K562 (cell line): ENCODE measurements around the gene ASB6. TPM values are rescaled to one million over a fixed set of nuclear protein-coding genes. Genes with fewer than 3 reads are reported as not detected.

Experiments used
- ATAC-seq: fragments of 200-7000 bp; cut with Tn5 transposase; 3 replicates; pipeline ENCODE4 v1.9.1; 2020; ENCODE audit warnings: moderate library complexity
- BruUV-seq: library from RNA; stranded (reverse); fragments of 400-500 nt; replicated peaks from 2 replicates; lab custom pipeline; 2021; lab: Mats Ljungman, UMichigan
- CTCF ChIA-PET: fragments of 300-600 bp; formaldehyde crosslinking; extraction: SDS; loops from one replicate; lab custom pipeline; 2021; ENCODE audit warnings: low intra/inter-chr PET ratio; lab: Yijun Ruan, JAX
- POLR2A ChIA-PET: fragments of 300-600, 350-650 bp; sonication (Branson Sonifier 250); formaldehyde crosslinking; extraction: SDS; loops from one replicate; lab custom pipeline; 2021; ENCODE audit warnings: antibody characterized with exemption, inconsistent platforms; lab: Yijun Ruan, JAX
- DNase-seq, 4 experiments: peaks; one replicate each; pipeline versions ENCODE4 v3.0.0 to v3.0.0-alpha.2; 2011 to 2018; ENCODE audit warnings: low spot score in 3 of 4, mixed read lengths in 3 of 4; ENCODE audit errors: extremely low read depth in 1 of 4
- FAIRE-seq: peaks from 2 replicates; lab custom pipeline; 2011; peaks lifted over from hg19 to GRCh38; lab: Jason Lieb, UNC
- H2AFZ ChIP-seq: 2 replicates; pipeline ENCODE4 v1.6.0; 2011; ENCODE audit warnings: low read depth, low read length, control low read depth, inconsistent platforms
- H3K27ac ChIP-seq: fragments of 200-600 bp; 3 replicates; pipeline ENCODE4 v1.8.0; 2011; ENCODE audit warnings: low read depth, mild to moderate bottlenecking, control low read depth, inconsistent platforms, low read length, moderate library complexity, mixed read lengths; ENCODE audit errors: extremely low read depth
- H3K27me3 ChIP-seq, 2 experiments: fragments of 300-600 bp in 1 of 2; 2 replicates in 1 of 2; 3 replicates in 1 of 2; pipeline versions ENCODE4 v1.6.0 to v1.8.0; 2011; ENCODE audit warnings: inconsistent platforms in 2 of 2, low read length in 2 of 2, mild to moderate bottlenecking in 1 of 2, mixed read lengths in 1 of 2, moderate library complexity in 1 of 2; ENCODE audit not compliant: control insufficient read depth in 2 of 2, insufficient read depth in 2 of 2
- H3K36me3 ChIP-seq: fragments of 300-600 bp; 3 replicates; pipeline ENCODE4 v1.8.0; 2011; ENCODE audit warnings: mild to moderate bottlenecking, low read length, inconsistent platforms; ENCODE audit not compliant: control insufficient read depth, insufficient read depth
- H3K4me1 ChIP-seq, 2 experiments: fragments of 200-600 bp in 1 of 2; replicated peaks in 1 of 2; 2 replicates in 1 of 2; 3 replicates in 1 of 2; pipeline versions ENCODE4 v1.5.1 to v1.8.0; 2011; ENCODE audit warnings: inconsistent platforms in 2 of 2, low read length in 2 of 2, mild to moderate bottlenecking in 1 of 2, mixed read lengths in 1 of 2, moderate library complexity in 1 of 2; ENCODE audit not compliant: control insufficient read depth in 2 of 2, insufficient read depth in 2 of 2
- H3K4me2 ChIP-seq: 2 replicates; pipeline ENCODE4 v1.6.1; 2011; ENCODE audit warnings: low read length, control low read depth, inconsistent platforms, mixed read lengths; ENCODE audit not compliant: insufficient read depth
- H3K4me3 ChIP-seq: fragments of 200-600 bp; sonication (generic), shearing (Covaris generic); 2 replicates; pipeline ENCODE4 v1.5.1; 2016; ENCODE audit warnings: control low read depth, inconsistent platforms
- H3K79me2 ChIP-seq: fragments of 200-600 bp; 3 replicates; pipeline ENCODE4 v1.8.0; 2011; ENCODE audit warnings: low read length, inconsistent platforms; ENCODE audit not compliant: control insufficient read depth, insufficient read depth
- H3K9ac ChIP-seq, 2 experiments: 2 replicates each; pipeline versions ENCODE4 v1.6.0 to v1.6.1; 2011; ENCODE audit warnings: low read depth in 2 of 2, low read length in 2 of 2, control low read depth in 1 of 2, inconsistent platforms in 1 of 2, mild to moderate bottlenecking in 1 of 2, mixed read lengths in 1 of 2; ENCODE audit not compliant: insufficient read depth in 1 of 2
- H3K9me1 ChIP-seq: one replicate; pipeline ENCODE4 v1.6.0; 2011; ENCODE audit warnings: inconsistent platforms, mild to moderate bottlenecking, low read length, moderate library complexity; ENCODE audit not compliant: control insufficient read depth, insufficient read depth
- H3K9me3 ChIP-seq: replicated peaks from 2 replicates; pipeline ENCODE4 v1.5.1; 2011; ENCODE audit warnings: low read depth, low read length, inconsistent platforms; ENCODE audit not compliant: control insufficient read depth, insufficient read depth
- H4K20me1 ChIP-seq: replicated peaks from 2 replicates; pipeline ENCODE4 v1.6.1; 2011; ENCODE audit warnings: low read length, inconsistent platforms, mixed read lengths; ENCODE audit not compliant: control insufficient read depth, insufficient read depth
- PHF21A ChIP-seq: fragments of 450-650 bp; IDR thresholded peaks from 2 replicates; pipeline ENCODE4 v1.6.1; 2017; ENCODE audit warnings: low read depth, borderline replicate concordance
- ZNF696 ChIP-seq: fragments of 250-450 bp; sonication (Bioruptor Pico); conservative IDR thresholded peaks from 2 replicates; pipeline ENCODE4 v1.4.0; 2020; ENCODE audit warnings: mild to moderate bottlenecking, moderate library complexity
- WGBS: fragments of 100-300 bp; shearing (Covaris generic); methylation state at CpG from one replicate; pipeline ENCODE4 v1.1.6; 2016; ENCODE audit warnings: low coverage, mixed read lengths; ENCODE audit not compliant: insufficient coverage; ENCODE audit errors: missing lambda C conversion rate; 5-methylcytosine and 5-hydroxymethylcytosine counted together
- in situ Hi-C: fragments of 300-500 bp; cut with MboI; formaldehyde crosslinking; loops from 4 replicates; pipeline ENCODE4 v1.15.0; 2018; ENCODE audit warnings: inconsistent platforms, mixed read lengths
- intact Hi-C: fragments of 100-400 bp; cut with micrococcal nuclease; formaldehyde crosslinking; loops from 2 replicates; pipeline ENCODE4 v1.14.2; 2022
- polyA plus RNA-seq, 8 experiments: library from polyadenylated mRNA; depleted of rRNA in 4 of 8; stranded (reverse) in 5 of 8; unstranded in 3 of 8; fragments of >200 nt; fragmentation: Nextera tagmentation in 2 of 8; fragmentation: Illumina TruSeq in 1 of 8; extraction: Ambion mirVana in 2 of 8; extraction: Trizol in 1 of 8; gene quantifications; 2 replicates each; pipeline versions ENCODE4 v1.2.1 to v1.2.3, GENCODE V29; 2011 to 2014; ENCODE audit warnings: inconsistent platforms in 1 of 8, missing spikeins in 1 of 8
- total RNA-seq, 7 experiments: library from RNA; depleted of rRNA in 6 of 7; stranded (reverse); fragments of >200 nt in 6 of 7; fragmentation: Illumina TruSeq in 2 of 7; extraction: Trizol in 2 of 7; gene quantifications; 2 replicates each; pipeline versions ENCODE4 v1.2.1 to v1.2.3, GENCODE V29; 2011 to 2021; ENCODE audit warnings: low replicate concordance in 1 of 7
- TF ChIP-seq, protein P1 (sequence below): sonication (generic); formaldehyde crosslinking; IDR thresholded peaks from 2 replicates; pipeline ENCODE4 v1.8.1; 2023; ENCODE audit warnings: missing genetic modification reagents, mild to moderate bottlenecking, borderline replicate concordance
- TF ChIP-seq, protein P2 (sequence below): sonication (generic); IDR thresholded peaks from 2 replicates; pipeline ENCODE4 v1.6.1; 2016

ASB6 gene
- total and polyA plus RNA-seq, 9 of the 15 experiments (the other 6 are each of a cell fraction or from before 2014, with no cell fraction given), result 0.92 to 17.8 (median 11.3) TPM

DNA sequence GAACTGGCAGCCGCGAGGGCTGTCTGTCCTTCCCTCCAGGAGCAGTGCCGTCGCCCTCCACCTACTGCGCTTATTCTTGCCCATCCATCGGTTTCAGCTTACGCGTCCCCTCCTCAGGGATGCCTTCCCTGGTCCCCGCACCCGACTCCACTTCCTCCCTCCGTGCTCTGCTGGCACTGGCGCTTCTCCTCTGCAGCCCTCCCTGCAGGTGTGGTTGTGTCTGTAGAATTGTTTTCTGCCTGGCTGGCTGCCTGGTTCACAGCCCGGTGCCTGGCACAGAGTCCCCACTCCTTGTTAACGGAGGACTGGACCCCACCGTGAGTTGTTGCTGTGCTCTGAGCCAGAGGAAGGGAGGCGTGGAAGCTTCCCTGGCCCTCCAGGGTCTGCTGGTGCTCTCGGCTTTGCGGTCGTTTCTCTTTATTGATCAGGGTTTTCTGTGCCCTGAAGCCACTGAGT lies 10.2 kb downstream of the ASB6 start:
- H3K4me3 ChIP-seq, result no peak overlapping the region
- H3K9ac ChIP-seq, result peak overlapping the region in 1 of 2 experiments; percentile 68; a peak in 1 of 4 replicates
- CTCF ChIA-PET, result no interaction called here
- H4K20me1 ChIP-seq, result peaks cover 61% of the 10 kb centered on the region
- FAIRE-seq, result no peak
- no peaks in the 10 kb centered on the region for H3K9me1 ChIP-seq
- no peaks in the 10 kb centered on the region for H3K9me3 ChIP-seq
- DNase-seq, result no peak
- H3K4me2 ChIP-seq, result no peak overlapping the region
- no peak for TF ChIP-seq PHF21A
- TF ChIP-seq, protein P1, sequence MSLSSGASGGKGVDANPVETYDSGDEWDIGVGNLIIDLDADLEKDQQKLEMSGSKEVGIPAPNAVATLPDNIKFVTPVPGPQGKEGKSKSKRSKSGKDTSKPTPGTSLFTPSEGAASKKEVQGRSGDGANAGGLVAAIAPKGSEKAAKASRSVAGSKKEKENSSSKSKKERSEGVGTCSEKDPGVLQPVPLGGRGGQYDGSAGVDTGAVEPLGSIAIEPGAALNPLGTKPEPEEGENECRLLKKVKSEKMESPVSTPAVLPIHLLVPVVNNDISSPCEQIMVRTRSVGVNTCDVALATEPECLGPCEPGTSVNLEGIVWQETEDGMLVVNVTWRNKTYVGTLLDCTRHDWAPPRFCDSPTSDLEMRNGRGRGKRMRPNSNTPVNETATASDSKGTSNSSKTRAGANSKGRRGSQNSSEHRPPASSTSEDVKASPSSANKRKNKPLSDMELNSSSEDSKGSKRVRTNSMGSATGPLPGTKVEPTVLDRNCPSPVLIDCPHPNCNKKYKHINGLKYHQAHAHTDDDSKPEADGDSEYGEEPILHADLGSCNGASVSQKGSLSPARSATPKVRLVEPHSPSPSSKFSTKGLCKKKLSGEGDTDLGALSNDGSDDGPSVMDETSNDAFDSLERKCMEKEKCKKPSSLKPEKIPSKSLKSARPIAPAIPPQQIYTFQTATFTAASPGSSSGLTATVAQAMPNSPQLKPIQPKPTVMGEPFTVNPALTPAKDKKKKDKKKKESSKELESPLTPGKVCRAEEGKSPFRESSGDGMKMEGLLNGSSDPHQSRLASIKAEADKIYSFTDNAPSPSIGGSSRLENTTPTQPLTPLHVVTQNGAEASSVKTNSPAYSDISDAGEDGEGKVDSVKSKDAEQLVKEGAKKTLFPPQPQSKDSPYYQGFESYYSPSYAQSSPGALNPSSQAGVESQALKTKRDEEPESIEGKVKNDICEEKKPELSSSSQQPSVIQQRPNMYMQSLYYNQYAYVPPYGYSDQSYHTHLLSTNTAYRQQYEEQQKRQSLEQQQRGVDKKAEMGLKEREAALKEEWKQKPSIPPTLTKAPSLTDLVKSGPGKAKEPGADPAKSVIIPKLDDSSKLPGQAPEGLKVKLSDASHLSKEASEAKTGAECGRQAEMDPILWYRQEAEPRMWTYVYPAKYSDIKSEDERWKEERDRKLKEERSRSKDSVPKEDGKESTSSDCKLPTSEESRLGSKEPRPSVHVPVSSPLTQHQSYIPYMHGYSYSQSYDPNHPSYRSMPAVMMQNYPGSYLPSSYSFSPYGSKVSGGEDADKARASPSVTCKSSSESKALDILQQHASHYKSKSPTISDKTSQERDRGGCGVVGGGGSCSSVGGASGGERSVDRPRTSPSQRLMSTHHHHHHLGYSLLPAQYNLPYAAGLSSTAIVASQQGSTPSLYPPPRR, result no peak
- TF ChIP-seq, protein P2, sequence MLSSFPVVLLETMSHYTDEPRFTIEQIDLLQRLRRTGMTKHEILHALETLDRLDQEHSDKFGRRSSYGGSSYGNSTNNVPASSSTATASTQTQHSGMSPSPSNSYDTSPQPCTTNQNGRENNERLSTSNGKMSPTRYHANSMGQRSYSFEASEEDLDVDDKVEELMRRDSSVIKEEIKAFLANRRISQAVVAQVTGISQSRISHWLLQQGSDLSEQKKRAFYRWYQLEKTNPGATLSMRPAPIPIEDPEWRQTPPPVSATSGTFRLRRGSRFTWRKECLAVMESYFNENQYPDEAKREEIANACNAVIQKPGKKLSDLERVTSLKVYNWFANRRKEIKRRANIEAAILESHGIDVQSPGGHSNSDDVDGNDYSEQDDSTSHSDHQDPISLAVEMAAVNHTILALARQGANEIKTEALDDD, result no peak
- no peak for TF ChIP-seq ZNF696 (CRISPR knock-in tag)
- TF ChIP-seq, all 486 proteins: peak for 0
- WGBS, result 95% methylated on average over 14 of the region's 19 CpGs
- peaks cover 66% of the 10 kb centered on the region for H3K79me2 ChIP-seq
- intact Hi-C loops (no loop called here), in situ Hi-C loops (no loop called here)
- H3K27ac ChIP-seq, result no peak overlapping the region
- H3K4me1 ChIP-seq, result peaks cover 24 to 42% of the 10 kb centered on the region in 2 experiments; a peak in 4 of 5 replicates
- BruUV-seq, result no TSS peak
- H3K27me3 ChIP-seq, result no peaks in the 10 kb centered on the region
- POLR2A ChIA-PET, result interaction anchor here (2.1 kb wide), 1 partner anchor 8 kb away, joined by 15 read pairs; no protein-coding TSS in a partner anchor
- no peak for ATAC-seq
- no peak overlapping the region for H2AFZ ChIP-seq
- peaks cover 89% of the 10 kb centered on the region for H3K36me3 ChIP-seq
